Bronchial epithelial cell (primary cell): ENCODE data around the gene TOGARAM2. TPM values are rescaled to one million over a fixed set of nuclear protein-coding genes. Genes with fewer than 3 reads are reported as not detected.

ENCODE experiments used
- DNase-seq: peaks from one replicate; pipeline ENCODE4 v3.0.0-alpha.2; 2010; ENCODE audit warnings: low read depth
- FAIRE-seq: peaks from 2 replicates; lab custom pipeline; 2011; peaks lifted over from hg19 to GRCh38; lab: Jason Lieb, UNC
- H3K27me3 ChIP-seq: 2 replicates; pipeline ENCODE4 v1.5.1; 2011; ENCODE audit warnings: low read length; ENCODE audit not compliant: control insufficient read depth, insufficient read depth
- H3K36me3 ChIP-seq: 2 replicates; pipeline ENCODE4 v1.5.1; 2011; ENCODE audit warnings: low read length; ENCODE audit not compliant: control insufficient read depth, insufficient read depth
- H3K4me3 ChIP-seq: 2 replicates; pipeline ENCODE4 v1.5.1; 2011; ENCODE audit warnings: mild to moderate bottlenecking, low read depth, low read length, control low read depth
- total RNA-seq: library from RNA; depleted of rRNA; stranded (reverse); fragments of >200 nt; gene quantifications from 2 replicates; pipeline ENCODE4 v1.2.1, GENCODE V29; 2014
- TF ChIP-seq, protein P1 (sequence below): IDR thresholded peaks from 2 replicates; pipeline ENCODE4 v1.5.1; 2011; ENCODE audit warnings: mild to moderate bottlenecking, moderate library complexity, low read length, control low read depth, inconsistent platforms; ENCODE audit not compliant: insufficient read depth, severe bottlenecking

TOGARAM2 gene
- total RNA-seq, 1 donor from 2014 or later = not detected

DNA sequence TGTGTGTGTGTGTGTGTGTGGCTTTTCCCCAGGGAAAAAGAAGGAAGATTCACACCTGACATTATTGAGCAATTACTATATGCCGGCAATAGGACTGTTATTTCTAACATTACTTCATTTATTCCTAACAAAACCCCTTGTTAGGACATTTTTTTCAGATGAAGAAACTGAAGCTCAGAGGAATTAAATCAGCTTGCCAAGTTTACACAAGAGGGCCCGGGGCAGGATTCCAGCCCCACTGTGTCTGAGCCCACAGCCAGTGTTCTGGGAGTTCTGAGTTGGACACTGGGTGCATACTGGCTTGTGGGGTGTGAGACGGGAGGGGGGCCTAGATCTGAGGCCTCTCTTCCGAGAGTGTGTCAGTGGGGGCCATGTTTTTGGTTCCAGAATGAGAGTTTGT, 9.9 kb downstream of the TOGARAM2 start:
- DNase-seq (no peak), FAIRE-seq (no peak)
- TF ChIP-seq, protein P1, sequence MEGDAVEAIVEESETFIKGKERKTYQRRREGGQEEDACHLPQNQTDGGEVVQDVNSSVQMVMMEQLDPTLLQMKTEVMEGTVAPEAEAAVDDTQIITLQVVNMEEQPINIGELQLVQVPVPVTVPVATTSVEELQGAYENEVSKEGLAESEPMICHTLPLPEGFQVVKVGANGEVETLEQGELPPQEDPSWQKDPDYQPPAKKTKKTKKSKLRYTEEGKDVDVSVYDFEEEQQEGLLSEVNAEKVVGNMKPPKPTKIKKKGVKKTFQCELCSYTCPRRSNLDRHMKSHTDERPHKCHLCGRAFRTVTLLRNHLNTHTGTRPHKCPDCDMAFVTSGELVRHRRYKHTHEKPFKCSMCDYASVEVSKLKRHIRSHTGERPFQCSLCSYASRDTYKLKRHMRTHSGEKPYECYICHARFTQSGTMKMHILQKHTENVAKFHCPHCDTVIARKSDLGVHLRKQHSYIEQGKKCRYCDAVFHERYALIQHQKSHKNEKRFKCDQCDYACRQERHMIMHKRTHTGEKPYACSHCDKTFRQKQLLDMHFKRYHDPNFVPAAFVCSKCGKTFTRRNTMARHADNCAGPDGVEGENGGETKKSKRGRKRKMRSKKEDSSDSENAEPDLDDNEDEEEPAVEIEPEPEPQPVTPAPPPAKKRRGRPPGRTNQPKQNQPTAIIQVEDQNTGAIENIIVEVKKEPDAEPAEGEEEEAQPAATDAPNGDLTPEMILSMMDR = no peak
- no peaks in the 10 kb centered on the region for H3K36me3 ChIP-seq
- no peaks in the 10 kb centered on the region for H3K27me3 ChIP-seq
- no peak overlapping the region for H3K4me3 ChIP-seq

DNA sequence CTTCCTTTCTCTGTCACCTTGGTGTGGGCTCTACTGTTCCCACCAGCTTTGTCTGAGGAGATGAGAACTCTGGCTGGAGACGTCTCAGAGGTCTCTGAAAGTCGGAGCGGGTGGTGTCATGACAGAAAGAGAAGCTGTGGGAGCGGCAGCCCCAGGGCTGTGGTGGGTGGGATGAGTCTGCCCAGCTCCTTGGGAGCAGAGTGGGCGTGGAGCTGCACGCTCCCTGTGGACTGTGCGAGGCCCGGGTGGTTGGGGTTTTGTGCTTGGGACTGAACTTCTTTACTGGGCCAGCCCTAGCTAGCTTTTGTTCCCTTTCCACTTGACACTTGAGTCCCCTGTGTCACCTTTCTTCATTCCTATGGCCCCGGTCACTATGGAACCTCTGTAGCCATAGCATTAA, 10.4 kb downstream of the TOGARAM2 start:
- Histone ChIP-seq H3K4me3 (no peak overlapping the region), H3K27me3 (no peaks in the 10 kb centered on the region), H3K36me3 (no peaks in the 10 kb centered on the region)
- TF ChIP-seq, protein P1 = no peak
- no peak for DNase-seq
- FAIRE-seq = no peak

DNA sequence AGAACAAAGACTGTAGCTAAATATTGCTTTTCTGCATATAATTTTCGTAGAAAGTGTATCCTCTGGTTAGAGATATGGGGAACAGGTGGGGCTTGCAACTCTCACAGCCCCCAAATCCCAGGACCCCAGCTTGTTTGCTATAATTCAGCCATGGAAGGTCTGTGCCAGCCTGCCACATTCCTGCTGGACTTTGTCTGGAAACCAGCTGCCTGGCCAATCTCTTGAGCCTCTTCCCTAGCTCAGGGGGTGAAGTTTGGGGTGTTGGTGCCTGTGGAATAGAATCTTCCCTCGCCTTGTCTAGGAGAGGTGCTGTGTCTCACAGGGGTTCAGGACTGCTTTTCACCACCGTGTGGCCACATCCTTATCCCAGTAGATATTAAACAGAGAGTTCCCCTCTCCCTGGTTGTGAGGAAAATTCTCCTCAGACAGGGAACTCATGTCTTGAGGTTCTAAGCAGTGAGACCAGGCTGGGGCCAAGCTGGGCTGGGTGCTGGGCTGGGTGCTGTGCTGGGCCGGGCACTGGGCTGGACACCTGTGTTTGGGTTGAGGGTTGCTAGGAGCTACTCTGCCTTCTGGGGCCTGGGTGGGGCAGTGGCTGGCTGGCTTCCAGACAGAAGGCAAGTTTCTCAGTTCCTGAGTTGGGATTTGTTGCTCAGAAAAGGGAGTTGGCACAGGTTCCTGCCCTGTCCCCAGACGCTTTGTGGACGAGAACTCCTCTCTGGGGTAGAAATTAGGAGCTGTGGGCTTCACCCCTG, 12.3 kb downstream of the TOGARAM2 start:
- no peak for FAIRE-seq
- peak; percentile 49 for DNase-seq
- Histone ChIP-seq H3K36me3 (no peaks in the 10 kb centered on the region), H3K4me3 (no peak overlapping the region), H3K27me3 (no peaks in the 10 kb centered on the region)
- TF ChIP-seq, protein P1 = no peak

DNA sequence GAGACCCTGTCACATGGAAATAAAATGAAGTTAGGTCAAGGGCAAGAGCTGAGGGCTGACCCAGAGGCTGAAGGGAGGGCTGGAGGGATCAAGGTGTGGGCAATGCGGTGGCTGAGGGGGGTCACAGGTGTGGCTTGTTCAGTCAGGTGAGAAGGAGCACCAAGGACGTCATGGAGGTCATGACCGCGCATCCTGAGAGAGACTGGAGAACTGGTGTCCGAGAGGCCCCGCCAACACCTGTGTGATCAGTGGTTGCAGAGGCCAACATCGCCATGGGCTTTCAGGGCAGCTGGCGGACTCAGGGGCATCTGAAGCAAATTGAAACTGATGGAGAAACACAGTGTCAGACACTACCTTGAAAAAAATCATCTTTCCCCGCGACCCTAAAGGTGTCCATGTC, 13.0 kb downstream of the TOGARAM2 start:
- no peak overlapping the region for H3K4me3 ChIP-seq
- H3K36me3 ChIP-seq = no peaks in the 10 kb centered on the region
- DNase-seq (no peak), FAIRE-seq (no peak)
- TF ChIP-seq, protein P1 = no peak
- H3K27me3 ChIP-seq = no peaks in the 10 kb centered on the region

DNA sequence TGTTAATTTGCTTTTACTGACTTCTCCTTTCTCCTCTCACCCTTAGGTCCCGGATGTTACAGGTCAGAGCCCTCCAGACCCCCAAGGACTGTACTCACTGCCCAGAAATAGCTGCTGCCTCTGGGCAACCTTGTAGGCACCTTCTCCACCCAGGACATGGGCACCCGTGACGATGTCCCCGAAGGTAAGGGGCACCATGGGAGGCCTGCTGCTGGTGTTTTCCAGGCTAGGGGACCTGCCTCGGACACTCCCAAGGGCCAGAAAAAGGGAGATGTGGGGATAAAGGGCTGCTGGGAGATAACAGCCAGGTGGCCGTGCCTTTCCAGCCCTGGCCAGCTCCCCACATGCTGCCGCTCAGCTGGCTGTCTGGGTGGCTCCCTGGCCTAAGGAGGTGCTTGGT, 13.6 kb downstream of the TOGARAM2 start:
- no peak overlapping the region for H3K4me3 ChIP-seq
- TF ChIP-seq, protein P1 = no peak
- DNase-seq (no peak), FAIRE-seq (no peak)
- H3K27me3 ChIP-seq = no peaks in the 10 kb centered on the region
- no peaks in the 10 kb centered on the region for H3K36me3 ChIP-seq
